Measurements from ENCODE around the gene TMEM248.

GRCh38 chr7:66919304-66919703, 1.7 kb upstream of the TMEM248 start:
- no peak for TF ChIP-seq YY1 (IDR thresholded peaks at IDR 0.05; ENCODE audit: insufficient read depth, insufficient read length)
- TF ChIP-seq SUZ12 (IDR thresholded peaks at IDR 0.05; ENCODE audit: extremely low read depth, insufficient read depth, insufficient read length), result no peak
- TF ChIP-seq ZNF274 (IDR thresholded peaks at IDR 0.05; ENCODE audit: low read depth, low read length), result no peak
